Measurements from ENCODE around the gene TBCD.

The TBCD gene

DNA sequence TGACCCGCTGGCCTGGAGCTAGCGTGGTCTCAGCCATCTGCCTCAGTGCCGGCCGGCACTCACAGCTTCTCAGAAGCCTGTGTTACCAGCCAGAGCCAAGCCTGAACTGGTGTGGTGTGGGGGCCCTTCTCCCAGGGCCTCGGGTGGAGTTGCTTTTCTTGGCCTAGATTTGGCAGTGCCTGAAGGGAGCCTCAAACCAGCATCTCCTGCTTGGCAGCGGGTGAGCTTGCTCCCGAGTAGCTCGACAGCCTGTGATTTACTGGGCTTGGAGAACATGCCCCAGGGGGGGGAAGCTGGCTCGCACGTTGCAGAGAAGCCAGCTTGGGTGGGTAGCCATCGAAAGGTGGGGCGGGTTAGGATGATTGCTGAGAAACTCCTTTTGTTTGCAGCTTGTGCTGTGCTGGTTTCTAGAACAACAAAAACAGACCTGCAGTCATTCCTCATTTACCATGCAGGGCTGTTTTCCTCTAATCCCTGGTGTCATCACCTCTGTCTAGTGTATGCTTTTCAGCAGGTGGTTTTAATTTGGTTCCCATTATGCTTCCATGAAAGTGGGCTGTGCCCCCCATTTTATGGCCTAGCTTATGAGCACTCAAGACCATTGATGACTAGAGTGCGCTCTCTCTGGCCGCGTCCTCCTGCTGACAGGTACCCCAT lies 42.2 kb downstream of the TBCD start:
- no peak for DNase-seq

DNA sequence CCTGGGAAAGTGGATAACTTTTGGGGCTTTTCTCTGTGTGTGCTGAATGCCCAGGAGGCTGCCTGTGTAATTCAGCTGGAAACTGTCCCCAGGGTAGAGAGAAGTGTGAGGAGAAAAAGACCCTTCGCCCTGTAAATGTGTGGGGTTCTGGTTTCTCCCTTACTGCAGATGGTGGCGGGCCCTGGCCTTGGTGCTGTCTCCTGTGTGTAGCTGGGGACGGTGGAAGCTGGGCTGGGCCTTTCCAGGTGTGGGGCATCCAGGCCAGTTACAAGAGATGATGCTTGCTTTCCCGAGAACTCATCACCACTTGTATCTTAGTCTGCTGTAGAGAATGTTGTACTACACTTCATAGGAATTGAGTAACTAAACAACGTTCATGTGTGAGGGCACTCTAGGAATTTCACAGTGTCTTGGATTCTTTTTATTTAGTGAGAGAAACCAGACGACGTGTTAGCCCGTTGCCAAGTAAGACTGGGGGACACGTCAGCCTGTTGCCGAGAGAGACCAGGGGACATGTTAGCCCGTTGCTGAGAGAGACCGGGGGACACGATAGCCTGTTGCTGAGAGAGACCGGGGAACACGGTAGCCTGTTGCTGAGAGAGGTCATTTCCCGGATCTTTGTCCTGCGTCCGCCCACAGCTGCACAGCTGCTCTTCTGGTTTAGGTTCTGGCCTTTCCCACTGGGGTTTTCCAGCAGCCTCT lies 43.1 kb downstream of the TBCD start:
- DNase-seq, result no peak

- DNase-seq, result no peak
Observed at GRCh38 chr17:82795615-82796014, 43.8 kb downstream of the TBCD start.

DNA sequence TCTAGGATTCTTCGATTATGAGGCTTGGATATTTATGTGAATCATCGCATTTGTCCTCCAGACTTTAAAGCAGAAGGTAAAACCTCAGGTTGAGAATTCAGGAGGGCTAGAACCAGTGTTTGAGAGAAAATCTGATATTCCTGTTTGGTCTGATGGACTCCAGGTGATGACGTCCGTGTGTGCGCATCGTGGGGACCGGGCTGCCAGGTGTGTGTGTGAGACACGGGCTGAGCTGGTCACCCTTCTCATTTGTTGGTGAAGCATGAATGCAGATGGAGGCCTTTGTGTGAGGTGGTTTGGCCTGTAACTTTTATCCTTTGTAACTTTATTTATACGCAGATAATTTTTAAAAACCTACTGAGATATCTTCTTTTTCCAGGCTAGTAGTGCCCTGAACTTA lies 45.2 kb downstream of the TBCD start:
- no peak for DNase-seq

GRCh38 chr17:82798752-82799151 lies 46.9 kb downstream of the TBCD start:
- DNase-seq, result no peak

GRCh38 chr17:82799591-82799990 lies 47.7 kb downstream of the TBCD start:
- no peak for DNase-seq

GRCh38 chr17:82800885-82801284 lies 49.0 kb downstream of the TBCD start:
- no peak for DNase-seq

GRCh38 chr17:82801377-82801970 lies 49.6 kb downstream of the TBCD start:
- no peak for DNase-seq

DNA sequence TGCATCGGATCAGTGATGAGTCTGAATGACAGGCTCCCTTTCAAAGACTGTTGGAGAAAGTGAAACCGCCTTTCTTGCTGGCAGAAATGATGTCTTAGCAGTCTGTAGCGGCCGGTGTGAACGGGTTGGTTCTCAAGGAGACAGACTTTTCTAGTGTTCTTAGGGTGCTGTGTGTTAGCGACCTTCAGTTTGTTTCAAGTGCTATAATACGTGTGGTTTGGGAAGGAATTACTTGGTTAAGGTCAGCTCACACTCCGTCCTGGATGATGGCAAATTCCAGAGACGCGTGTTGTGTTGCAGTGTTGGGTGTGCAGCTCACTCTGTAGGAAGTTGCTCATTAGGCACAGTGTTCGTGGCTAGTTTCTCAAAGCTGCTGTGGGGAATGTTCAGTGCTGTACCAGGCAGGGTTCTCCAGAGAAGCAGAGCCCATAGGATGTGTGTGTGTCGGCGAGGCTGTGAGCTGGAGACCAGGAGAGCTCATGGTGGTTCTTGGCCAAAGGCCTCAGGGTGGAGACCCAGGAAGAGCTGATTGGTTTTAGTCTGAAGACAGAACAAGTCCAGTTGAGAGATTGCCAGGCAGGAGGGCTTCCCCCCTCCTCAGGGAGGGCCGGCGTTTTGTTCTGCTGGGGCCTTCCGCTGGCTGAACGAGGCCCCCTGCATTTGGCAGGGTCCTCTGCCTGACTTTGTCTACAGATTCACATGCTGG lies 50.4 kb downstream of the TBCD start:
- no peak for DNase-seq

GRCh38 chr17:82803185-82803584 lies 51.3 kb downstream of the TBCD start:
- no peak for DNase-seq

DNA sequence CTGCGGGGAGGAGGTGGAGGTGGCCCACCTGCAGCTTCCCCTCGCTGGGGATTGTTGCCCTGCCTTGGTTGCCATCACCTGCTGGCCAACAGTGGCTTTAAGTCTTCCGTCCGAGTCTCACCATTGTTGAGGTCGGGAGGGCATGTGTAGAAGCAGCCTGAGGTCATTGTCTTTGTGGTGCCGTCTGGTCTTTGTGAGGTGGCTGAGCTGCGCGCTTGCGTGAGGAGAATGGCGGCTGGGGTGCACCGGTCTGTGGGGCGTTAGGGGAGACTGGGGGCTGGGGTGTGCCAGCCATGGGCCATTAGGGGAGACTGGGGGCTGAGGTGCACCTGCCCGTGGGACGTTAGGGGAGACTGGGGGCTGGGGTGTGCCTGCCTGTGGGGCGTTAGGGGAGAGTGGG lies 51.7 kb downstream of the TBCD start:
- DNase-seq, result no peak

DNA sequence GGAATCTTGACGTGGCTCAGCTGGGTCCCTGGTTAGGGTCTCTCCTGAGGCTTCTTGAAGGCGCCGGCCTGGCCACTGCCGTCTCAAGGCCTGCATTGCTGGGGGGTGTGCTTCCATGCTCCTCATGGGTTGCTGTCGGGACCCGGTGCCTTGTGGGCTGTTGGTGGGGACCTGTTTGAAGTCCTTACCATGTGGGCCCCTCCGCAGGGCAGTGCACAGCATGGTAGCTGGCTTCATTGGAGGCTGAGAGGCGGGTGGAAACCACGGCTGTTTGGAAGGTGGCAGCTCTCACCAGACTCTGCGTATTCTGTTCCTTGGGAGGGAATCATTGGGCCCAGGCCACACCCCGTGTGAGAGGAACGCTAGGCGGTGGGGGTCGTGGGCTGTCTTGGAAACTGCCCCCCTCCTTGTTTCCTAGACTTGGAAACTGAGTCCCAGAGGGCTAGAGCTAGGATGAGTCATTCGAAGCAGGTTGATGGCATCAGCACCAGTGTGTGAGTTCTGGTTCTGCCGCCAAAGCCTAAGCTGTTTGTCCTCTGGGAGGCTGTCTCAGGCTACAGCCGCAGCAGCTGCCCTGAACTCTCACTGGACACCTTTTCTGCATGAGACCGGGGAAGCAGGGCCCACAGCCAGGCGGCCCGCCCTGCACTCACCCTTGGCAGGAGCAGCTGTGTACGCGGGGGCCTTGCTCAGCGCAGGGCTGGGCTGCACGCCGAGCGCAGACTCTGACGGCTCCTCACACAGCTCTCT lies 52.8 kb downstream of the TBCD start:
- DNase-seq, result no peak

- DNase-seq, result no peak
Observed at GRCh38 chr17:82805254-82805653, 53.4 kb downstream of the TBCD start.

- no peak for DNase-seq
Observed at GRCh38 chr17:82805823-82806222, 54.0 kb downstream of the TBCD start.

DNA sequence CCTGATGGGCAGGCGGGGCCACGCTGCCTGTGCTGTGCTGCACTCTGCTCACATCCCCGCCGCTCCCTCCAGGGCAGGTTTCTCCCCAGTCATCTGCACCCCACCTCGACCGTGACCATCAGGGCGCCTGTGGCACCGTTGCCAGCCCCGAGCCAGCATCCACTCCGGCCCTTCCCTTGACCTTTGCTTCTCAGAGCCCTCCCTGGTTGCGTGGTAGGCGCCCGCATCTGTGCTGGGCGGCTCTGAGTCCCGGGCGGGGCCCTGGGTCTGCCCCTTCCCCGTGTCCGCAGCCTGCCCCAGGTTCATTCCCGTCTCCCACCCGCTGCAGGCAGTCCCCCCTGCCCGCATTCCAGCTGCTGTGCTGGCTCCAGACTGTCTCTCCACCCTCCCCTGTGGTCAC lies 54.8 kb downstream of the TBCD start:
- no peak for DNase-seq

- DNase-seq, result no peak
Observed at GRCh38 chr17:82807101-82807500, 55.2 kb downstream of the TBCD start.

DNA sequence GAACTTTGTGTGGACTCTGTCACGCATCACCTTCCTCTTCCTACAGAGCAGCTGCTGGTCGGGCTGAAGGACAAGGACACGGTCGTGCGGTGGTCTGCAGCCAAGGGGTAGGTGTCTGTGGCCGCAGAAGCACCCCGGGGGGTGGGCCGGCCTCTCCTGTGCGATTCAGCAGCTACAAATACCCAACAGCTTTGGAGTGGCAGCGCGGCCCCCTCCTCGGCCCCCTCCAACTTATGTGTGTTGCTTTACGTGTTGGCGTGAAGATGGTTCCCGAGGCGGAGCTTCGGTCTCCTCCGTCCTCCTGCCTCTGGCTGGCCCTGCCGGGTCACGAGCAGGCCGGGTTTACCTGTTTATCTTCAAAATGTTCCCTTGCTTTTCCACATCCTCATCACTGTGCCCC lies 55.7 kb downstream of the TBCD start:
- DNase-seq, result no peak

DNA sequence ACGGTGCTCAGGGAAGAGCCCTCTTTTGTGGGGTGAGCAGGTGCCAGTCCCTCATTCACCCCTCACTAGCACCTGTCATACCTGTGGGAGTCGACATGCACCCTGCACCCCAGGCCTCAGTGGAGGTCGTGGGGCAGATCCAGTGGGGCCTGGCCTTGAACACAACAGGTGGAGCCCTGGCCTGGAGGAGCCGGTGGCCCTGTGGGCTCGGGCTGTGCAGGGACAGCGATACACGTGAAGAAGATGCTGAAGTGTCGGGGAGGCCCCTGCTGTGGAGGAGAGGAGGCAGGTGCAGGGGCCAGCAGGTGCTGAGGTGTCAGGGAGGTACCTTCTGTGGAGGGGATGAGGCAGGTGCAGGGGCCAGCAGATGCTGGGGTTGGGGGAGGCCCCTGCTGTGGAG lies 56.1 kb downstream of the TBCD start:
- no peak for DNase-seq

DNA sequence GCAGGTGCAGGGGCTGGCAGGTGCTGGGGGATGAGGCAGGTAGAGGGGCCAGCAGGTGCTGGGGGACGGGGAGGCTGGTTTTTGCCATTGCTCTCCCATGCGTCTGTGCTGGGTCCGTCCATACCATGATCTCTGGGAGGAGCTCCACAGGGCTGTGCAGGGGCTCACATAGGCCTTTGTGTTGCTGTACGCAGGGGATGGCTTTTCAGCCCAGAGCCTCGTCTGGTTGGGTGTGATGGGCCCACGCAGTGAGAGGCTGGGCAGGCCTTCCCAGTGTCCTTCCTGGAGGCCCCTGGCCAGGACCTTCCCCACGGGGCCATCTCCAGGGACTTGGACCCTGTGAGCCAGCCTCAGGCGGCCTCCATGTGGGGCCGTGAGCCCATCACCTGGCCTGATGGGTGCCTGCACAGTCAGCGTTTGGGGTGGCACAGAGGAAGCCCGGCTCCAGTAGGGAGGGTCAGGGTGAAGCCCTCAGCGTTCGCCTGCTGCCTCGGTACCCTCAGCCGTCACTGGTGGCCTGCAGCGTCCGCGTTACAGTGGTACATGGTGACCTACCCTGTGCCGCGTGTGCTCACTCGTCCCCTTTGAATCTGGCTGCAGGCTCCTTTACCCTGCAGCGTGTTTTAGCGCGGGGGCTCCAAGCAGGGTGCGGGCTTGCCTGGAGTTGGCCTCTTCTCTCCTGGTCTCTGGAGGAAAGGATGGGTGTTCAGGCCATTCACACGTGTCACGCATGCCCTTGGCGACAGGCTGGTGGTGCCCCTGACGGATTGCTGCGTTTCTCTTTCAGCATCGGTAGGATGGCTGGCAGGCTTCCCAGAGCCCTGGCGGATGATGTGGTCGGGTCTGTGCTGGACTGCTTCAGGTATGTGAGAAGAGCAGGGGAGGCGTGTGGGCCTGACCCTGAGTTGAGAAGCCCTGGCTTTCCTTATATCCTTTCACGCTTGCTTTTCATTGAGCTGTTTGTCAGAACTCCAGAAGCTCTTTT lies 57.3 kb downstream of the TBCD start:
- no peak for DNase-seq

DNA sequence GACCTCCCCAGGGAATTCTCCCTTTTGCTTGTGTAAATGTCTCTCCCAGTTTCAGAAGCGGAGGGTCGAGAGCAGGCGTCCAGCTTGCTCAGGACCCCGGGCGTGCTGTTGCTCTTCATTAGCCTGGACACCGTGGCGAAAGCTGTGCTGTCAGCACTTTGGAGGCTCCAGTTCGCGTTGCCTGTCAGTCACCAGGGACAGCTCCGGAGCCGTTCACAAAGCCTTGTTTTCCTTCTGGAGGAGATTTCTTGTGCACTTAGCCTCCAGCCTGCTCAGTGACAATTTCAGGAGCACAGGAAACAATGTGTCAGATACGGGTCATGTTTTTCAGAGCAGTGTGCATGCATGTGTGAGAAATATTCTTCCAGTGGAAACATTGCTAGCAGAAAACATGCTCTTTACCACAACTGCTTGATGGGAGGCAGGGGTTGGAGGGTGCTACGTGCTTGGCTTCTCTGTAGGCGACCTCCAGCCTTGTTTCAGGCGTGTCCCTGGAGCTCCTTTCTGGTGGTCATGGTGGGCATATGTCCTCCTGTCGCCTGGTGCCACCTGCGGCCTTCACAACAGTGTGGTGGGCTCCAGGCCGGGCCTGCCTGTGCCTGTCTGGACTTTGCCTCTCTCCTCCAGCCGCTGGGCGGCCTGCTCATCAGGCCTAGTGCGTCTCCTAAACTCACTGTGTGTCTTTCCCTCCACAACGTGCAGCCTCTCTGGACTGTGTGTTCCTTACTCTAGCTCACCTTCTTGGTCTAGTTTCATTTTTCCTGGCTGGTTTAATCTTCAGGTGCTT lies 59.0 kb downstream of the TBCD start:
- no peak for DNase-seq

DNA sequence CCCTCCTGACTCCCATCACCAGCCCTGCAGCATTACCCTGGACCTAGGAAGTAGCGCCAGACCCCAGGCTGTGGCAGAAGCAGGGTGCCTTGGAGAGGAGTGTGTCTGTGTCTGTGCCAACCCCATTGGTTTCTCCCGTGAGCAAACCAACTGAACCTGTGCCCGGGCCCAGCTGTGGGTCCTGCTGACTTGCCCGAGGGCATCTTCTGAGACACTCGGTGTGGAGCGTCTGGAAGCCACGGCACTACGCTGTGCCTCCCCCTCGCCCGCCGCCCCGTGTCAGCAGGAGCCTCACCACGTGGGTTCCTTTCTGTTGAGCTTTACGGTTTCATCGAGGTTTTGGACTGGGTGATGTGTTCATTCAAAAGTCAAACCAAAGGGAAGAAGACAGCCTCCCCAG lies 60.2 kb downstream of the TBCD start:
- DNase-seq, result no peak

Data from activated CD8-positive, alpha-beta memory T cell treated with anti-CD3 and anti-CD28 coated beads, Interleukin-2, amount 50 U/mL, for 4 hours (primary cell).